Breast epithelium (tissue), 3 donors: ENCODE measurements around the gene ZFHX3.

Experiments used
- CTCF ChIP-seq, 3 donors: fragments of 450-650 bp; IDR thresholded peaks; one replicate each; pipeline ENCODE4 v1.5.1; 2016 to 2017; ENCODE audit warnings: antibody characterized with exemption in 3 of 3, mild to moderate bottlenecking in 3 of 3, moderate library complexity in 3 of 3
- POLR2A ChIP-seq: fragments of 450-650 bp; IDR thresholded peaks from one replicate; pipeline ENCODE4 v1.6.1; 2016; ENCODE audit warnings: antibody characterized with exemption, mild to moderate bottlenecking, moderate library complexity
- POLR2AphosphoS5 ChIP-seq, 3 donors: sonication (generic); formaldehyde crosslinking; IDR thresholded peaks; one replicate each; pipeline ENCODE4 v1.6.1; 2017; ENCODE audit warnings: antibody characterized with exemption in 3 of 3

GRCh38 chr16:73083271-73083670 is 35.3 kb upstream of the ZFHX3 start:
- no peak for TF ChIP-seq POLR2AphosphoS5 (IDR thresholded peaks at IDR 0.05)
- TF ChIP-seq POLR2A, result no peak
- TF ChIP-seq CTCF (IDR thresholded peaks at IDR 0.05), result no peak
